Cortex of kidney (tissue), 1 donor: Measurements from ENCODE around the gene FANCE.

ENCODE experiments used
- DNase-seq: peaks from one replicate; lab custom pipeline; 2025; lab: John Stamatoyannopoulos, UW

Gene FANCE

DNA sequence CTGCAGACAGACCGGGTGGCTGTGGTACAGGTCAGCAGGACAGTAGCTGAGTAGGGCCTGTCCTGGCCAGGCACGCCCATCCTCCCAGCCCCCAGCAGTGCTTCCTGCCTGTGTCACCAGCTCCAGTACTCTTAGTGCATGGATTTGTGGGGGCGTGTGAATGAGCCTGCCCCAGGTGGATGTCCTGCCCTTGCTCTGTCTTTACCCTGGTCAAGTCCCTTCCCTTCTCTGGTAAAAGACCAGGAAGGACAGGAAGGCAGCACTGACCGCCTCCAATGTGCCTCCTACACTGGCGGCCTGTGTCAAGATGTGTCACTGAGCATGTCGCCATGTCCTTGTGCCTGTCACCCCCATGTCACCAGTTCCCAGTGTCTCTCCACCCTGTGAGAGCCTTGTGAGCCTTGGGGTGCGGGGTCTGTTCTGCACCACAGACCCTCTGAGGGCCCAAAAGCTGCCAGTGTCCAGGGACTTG is 32.8 kb downstream of the FANCE start:
- DNase-seq, result no peak

DNA sequence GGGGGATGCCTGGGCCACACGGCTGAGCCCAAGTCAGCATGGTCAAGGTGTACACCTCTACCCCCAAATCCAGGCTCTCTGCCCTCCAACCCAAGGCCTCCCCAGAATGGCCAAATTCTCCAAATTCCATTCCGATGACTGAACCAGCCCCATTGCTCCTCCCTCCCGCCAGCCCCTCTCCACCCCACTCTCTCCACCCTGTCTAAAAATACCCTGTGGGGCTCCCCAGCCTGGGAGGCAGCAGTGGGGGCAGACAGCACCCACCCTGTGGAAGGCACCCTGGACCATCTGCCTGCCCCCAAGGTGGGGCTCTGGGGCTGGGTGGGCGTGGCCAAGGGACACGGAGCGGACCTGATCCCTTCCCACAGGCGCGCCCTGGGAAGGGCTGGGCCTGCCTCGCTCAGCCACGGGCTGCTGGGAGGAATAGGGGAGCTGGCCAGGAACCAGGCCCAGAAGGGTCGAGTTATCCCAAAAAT is 33.3 kb downstream of the FANCE start:
- no peak for DNase-seq

DNA sequence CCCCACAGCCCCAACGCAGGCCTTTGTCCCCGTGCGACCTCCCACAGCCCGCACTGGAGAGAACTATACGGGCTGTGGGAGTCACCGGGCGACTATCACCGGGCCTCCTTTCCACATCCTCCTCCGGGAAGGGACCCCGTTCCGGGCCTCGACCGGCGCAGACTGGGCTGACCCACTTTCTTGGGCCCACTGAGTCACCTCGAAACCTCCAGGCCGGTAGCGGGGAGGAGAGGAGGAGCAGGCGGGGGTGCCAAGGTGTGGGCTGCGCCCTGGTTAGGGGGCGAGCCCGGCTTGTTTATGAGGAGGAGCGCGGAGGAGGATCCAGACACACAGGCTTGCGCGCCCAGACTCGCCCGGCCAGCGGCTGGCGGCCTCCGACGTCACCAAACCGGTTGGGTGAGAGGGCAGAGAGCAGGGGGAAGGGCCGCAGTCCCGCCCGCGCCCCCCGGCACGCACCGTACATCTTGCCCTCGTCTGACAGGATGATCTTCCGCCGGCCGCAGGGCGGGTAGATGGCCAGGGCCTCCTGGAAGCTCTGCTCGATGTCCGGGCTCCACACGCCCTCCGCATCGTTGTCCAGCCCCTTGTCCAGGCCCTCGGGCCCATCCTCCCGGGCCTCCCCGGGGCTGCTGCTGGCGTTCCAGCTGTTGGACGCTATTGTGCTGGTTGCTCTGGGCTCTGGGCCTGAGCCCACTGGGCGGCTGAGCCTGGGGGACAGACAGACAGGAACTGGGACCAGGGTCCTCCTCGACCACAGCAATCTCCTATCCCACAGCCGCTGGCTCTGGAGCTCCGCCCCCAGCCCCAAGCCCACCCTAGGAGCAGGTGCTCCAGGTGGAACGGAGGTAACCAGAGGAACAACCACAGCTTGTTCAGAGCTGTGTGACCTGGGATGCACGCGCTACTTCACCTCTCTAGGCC is 34.1 kb downstream of the FANCE start:
- DNase-seq, result no peak

DNA sequence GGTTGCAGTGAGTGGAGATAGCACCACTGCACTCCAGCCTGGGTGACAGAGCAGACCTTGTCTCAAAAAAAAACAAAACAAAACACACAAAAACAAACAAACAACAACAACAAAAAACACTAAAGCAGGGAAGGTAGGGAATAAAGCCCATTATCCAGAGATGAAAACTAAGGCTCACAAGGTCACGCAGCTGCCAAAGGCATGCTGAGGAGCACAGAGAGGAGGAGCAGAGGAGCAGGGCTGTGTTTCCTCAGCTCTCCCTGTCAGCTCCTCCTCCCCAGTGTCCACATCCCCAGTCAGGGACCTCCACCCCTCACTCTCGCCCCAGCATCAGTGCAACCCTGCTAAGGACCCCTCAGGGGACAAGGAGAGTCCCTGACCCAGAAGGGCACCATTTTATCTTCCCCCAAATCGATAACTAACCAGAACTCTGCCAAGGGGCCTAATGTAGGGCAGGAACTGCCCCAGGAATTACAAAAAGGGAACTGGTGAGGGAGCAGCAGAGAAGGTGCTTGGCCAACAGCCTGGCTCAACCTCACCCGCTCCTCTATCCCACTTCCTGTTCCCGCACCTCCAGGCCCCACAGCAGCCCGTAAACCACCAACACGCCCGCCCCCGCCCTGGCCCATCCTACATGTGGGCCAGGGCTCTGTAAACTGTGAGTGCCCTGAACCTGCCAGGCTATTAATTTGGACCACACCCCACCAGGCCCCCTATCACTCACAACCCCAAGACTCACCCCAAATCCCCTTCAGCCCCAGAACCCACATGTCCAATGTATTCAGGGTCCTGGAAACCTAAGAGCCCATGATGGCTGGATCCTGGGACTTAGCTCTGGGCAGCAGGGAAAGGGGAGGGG is 35.7 kb downstream of the FANCE start:
- no peak for DNase-seq

DNA sequence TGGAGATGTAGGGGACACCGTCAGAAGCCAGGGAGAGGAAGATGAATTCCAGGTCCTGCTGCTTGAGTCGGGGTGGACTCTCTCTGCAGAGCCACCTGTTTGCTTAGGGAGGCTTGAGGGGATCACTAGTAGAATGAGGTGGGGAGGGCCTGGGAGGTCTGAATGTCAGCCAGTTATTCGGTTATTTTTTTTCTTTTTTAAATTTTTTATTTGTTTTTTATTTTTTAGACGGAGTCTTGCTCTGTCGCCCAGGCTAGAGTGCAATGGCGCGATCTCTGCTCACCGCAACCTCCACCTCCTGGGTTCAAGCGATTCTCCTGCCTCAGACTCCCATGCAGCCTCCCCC is 36.4 kb downstream of the FANCE start:
- DNase-seq, result no peak

DNA sequence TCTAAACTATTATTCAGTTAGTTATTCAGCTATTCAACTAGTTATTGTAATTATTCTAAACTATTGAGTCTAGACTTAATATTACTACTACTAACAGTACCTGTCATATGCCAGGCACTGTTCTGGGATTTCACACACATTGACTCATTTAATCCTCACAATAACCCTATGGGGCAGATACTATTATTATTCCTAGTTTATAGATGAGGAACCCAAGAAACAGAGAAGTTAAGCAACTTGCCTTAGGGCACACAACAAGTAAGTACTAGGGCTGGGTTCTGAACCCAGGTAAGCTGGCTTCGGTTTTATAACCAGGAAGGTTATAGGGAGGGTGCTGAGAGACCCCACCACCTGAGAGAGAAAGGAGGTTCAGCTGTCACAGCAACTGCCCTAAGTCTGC is 36.9 kb downstream of the FANCE start:
- DNase-seq, result no peak

DNA sequence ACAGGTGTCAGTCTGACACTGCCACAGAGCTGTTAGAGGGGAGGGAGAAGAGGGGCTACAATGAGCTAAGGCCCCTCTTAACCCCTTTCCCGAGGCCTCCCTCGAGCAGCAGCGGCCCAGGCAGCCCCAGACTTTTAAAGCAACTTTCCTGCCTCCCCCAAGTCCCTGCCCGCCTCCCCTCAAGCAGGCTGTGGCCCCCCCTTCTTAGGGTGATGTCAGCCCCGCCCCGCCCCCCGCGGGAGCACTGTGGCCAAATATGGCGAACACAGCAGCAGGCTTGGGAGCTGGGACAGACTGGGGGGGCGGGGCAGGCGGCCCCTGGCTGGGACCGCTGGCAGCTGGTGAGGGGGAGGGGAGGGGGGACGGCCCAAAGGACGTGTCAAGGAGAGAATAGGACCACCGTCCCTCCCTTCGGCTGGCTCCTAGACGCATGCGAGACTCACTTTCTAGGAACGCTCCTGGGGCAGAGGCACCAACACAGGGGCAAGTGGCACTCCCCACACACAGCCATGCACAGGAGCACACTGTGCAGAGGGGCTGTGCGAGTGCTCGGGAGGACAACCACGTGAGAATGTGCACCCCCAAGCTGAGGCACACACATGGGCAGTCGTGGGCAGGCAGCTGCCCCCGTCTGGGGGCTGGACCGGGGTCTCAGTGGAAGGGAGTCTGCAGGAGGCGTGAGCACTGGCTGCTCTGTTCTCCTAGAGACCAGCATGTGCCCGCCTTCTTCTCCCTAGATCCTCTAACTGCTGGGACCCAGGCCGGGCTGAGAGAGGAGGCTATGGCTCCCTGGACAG is 38.1 kb downstream of the FANCE start:
- DNase-seq, result no peak

DNA sequence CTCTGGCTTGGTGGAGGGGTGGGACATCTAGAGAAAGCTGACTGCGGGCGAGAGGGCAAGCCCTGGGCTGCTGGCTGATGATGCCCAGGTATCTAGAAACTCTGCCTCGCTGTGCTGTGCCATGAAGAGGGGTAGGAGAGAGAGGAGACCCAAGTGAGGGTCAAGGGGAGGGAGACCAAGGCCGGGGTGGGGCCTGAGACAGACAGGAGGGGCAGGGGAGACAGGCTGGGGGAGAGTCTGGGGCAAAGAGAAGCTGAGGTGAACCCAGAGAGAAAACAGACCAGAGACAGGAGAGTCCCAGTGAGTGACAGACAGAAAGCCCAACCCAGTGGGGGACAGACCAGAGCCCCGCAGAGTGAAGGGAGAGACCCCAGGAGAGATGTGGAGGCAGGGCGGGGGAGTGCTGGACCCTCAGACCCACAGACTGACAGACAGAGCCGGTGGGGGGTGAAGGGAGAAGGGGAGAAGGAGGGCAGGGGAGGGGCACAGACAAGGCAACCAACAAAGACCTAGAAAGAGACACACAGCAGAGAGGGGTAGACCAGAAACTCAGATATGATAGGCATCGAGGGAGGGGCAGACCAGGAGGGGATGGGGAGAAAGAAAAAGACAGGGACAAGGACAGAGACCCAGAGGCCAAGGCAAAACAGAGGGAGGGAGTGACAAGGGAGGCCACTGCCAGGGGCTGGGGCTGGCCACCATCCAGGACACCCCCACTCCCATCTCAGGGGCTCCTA is 38.9 kb downstream of the FANCE start:
- no peak for DNase-seq

DNA sequence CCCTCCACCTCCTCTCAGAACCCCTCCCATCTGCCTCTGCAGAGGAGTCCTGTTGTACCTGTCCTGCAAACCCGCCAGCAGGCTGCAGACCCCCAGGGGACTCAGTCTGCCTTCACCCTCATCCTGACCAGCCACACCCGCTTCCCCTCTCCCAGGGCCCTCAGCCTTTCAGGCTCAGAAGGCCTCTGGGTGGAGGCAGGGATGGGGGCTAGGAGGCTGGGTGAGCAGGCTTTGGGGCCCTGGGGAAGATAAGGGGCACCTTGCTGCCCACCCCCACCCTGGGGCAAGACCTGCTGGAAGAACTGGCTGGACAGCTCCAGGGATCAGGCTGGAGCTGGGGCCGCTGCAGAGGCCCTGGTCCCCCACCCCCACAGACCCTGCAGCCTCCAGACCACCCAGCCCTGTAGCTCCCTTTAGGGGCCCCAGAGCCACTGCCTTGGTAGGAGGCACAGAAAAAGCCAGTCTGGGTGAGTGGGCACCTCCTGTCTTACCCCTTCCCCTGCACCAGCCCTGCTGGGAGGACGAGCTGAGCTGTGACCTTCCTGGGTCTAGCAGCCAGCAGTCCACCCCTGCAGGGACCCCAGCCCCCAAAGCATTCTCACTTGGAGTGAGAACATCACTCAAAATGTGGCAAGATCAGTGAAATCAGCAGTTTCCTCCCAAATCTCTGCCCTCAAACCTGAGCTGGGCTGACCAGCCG is 39.6 kb downstream of the FANCE start:
- no peak for DNase-seq

DNA sequence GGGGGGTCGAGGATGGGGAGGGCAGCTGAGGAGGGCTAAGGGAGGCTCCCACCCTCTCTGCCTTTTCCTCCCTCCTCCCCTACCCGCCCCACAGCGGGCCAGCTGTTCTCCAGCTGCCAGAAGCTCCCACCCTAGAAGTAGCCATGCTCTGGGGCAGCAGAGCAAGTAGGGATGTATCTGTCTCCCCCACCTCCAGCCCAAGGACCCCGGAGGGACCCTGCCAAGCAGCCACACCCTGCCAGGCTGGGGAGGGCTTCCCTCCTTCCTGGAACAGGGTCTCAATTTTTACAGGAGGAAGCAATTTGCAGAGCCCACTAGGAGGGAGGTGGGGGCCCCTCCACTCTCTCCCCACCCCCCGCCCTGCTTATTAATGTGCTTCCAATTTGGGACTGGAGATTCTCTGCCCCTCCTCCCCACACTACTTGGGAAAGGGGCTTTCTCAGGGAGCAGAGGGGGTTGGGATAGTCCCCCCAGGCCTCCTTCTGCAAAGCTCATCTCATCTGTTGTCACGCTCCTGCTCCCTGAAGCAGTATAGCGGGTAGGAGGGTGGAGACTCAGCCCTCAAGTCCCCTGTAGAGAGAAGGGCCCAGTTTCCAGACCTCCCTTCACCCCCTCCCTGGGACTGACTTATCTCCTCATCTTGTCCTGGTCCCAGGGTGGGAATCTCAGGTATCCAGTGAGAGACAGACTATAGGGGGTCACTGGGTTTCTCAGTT is 40.3 kb downstream of the FANCE start:
- no peak for DNase-seq

DNA sequence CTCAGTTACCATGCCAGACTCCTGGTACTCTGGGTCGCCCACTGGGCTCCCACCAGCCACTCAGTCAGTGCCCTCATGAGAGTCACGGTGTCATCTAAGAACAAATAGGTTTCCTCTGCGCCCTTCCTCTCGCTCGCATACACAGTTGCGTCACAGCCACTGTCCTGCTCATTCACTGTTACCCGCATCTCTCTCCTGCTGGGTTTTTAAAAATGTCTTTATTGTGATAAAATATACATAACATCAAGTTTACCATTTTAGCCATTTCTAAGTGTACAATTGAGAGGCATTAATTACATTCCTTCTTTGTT is 40.8 kb downstream of the FANCE start:
- DNase-seq, result no peak

DNA sequence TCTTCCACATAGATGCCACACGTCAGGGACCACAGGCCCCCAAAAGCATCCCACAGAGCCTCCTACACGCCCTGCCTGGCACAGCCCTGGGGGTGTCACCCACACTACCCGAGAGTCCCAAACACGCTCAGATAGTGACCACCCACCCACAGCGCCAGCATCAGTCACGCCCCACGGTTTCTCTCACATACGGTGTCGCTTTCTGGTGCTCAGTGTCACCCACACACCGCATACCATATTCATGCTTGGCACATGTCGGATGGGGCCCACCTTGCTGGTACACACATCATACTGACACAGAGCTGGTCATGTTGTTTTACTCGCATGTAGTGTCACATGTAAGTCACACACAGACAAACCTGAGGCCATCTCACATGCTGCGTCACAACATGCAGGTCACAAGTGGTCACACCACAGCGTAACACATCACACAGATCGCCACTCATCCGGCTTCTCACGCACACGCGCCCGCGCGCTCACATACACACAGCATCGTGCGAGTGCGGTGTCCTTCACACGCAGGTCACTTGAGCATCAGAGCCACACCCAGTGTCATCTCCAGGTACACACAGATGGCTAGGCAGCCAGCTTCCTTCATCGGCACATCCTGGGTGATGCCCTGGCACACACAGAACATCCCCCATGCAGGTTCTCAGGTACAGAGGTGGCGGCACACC is 41.3 kb downstream of the FANCE start:
- DNase-seq, result no peak

DNA sequence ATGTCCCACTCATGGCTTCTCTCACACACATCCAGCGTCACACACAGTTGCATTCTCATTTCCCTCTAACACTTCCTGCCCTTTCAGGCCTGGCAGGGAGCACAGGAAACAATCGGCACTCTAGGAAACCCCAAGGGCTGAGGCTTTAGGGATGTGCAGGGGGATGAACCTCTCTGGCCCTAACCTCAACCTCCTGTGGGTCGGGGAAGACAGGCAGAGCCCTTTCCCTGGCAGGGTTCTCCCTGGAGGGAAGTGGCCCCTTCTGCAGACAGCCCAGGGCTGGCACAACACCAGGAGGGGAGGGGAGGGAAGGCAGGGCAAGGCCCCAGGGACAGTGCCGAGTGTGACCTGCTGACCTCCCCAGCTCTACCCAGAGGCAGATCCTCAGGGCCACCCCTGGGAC is 42.0 kb downstream of the FANCE start:
- no peak for DNase-seq

DNA sequence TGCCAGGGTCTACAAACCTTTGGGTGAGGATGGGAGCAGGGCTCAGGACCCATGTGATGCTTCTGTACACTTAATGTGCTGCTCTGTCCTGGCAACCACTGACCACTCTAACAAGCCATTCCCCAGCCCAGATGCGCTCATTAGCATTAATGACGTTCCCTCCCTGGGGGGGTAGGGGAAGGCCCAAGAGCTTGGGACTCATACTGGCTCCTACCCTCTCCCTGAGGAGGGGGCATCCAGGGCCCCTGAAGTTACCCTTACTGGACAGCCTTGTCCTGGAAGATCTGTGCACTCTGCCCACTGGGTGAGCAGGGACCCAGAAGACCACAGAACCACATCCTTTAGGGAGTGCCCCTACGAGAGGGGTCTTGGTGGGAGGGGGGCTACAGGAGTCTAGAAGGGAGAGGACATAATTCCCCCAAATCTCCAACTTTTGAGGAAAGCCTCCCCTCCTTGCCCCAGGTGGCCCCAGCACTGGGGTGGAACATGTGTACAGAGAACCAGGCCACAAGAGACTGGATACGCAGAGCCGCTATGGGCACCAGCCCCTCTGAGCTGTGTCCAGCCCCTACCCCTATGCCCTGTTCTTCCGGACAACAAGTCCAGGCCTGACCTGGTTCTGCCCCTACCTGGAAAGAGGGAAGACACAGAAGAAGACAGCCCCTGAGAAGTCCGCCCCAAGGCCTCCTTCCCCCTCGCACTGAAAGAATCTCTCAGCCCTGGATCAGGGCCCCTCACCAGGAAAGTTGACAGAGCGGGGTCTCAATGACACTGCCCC is 43.3 kb downstream of the FANCE start:
- DNase-seq, result no peak

DNA sequence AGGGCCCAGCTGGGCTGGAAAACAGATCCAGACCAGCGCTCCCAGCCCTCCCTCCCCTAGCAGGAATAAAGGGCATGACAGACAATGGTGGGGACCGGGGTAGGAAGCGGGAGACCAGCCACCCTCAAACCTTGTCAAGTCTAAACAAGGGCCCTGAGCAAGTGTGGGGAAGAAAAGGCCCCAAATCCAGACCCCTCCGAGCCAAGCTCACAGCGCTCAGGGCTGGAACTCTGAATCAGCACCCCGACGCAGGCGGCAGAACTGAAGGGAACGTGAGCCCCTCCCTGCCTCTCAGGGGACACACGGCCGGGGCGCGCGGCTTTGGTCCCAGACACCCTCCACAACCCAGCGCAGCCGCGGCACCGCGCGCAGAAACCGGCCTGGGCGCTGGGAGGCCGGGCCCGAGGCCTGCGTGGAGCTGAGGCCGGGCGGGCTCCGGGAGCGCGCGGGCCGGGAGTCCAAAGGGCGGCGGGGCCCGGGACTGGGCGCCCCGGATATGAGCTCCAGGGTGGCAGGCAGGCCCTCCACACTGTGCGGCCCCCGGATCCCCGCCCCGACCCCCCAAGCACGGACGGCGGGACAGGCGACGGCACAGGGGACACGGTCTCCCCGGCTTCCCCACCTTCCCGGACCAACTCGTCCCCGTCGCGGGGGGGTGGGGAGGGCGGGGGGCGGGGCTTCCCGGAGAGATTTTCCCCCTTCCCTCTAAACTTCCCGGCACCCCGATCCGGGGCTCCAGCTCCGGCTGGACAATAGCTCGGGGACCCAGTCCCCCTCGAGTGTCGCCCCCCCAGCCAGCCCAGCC is 44.1 kb downstream of the FANCE start:
- no peak for DNase-seq

DNA sequence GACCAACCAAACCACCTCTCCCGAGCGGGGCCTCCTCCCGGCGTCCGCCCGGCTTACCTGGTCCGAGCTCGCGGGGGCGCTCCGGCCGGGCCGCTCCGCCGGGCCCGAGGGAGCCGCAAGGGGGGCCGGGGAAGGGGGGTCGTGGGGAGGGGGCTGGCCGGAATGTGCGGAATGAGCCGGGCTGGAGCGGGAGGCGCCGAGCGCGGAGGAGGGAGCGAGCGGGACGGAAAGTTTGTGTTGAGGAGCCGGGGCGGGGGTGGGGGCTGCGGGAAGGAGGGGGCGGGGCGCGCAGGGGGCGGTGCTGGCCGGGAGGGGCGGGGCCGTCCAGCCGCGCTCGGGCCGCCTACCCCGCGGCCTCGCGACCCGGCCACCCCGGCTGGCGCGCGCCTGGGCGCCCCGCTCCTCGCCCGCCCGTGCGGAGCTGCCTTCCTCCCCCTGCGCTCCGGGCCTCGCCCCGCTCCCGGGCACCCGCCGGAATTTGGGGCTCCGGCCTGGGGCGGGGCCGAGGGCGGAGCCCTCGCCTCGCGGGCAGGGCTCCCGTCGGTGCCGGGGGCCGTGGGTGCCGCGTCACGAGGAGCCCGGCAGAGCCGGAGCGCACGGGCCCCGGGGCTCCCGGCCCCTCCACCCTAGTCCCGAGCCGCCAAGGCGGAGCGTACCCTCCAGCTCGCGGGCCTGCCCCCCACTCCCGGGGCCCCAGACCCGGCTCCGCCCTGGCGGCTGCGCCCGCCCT is 44.9 kb downstream of the FANCE start, which contains the start of gene TEAD3:
Gene TEAD3, minus strand, starts transcription at position 239 of the 730 bp plus-strand sequence.
- DNase-seq, result no peak
